ENCODE results near the gene CCDC192.

DNA sequence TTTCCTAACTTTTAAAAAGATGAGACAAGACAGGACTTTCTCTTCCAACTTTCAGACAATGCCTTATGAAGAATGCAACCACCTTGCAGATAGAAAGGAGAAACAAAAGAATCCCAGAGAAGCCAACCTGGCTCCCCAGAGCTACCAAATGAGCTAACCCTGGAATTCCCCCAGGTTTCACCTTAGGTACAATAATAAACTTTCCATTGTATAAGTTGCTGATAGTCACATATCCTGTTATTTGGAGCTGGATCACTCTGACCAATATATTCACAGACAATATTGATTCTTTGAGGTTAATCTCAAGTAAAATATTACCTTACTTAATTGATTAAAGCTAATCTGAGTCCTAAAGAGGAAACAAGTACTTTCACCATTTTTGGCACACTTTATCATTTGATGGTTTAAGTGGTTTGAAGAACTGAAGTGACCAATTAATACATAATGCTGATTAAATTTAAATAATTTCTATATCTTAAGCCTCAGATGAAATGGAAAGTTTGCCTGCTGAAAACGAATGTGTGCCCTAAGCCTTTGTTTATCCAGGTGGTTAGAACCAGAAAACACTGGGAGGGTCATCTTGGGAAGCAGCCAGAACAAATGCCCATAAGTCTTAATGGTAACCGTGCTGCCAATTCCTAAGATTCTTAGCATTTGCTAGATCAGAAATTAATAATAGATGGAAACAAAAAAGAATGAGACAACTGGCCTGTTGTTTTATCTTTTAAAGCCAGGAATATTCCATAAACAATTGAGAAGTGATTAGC lies 220.8 kb downstream of the CCDC192 start:
- TF ChIP-seq RCOR1 (IDR thresholded peaks at IDR 0.05; ENCODE audit: insufficient replicate concordance, low read length) (no peak), CTCF (conservative IDR thresholded peaks at IDR 0.05; ENCODE audit: low read depth, low read length) (no peak), POLR2A (IDR thresholded peaks at IDR 0.05; ENCODE audit: low read depth, low read length) (no peak), USF2 (IDR thresholded peaks at IDR 0.05; ENCODE audit: low read depth, low read length) (no peak), CEBPB (IDR thresholded peaks at IDR 0.05; ENCODE audit: low read depth, low read length) (no peak), MXI1 (IDR thresholded peaks at IDR 0.05; ENCODE audit: borderline replicate concordance, low read depth, low read length) (no peak), RAD21 (IDR thresholded peaks at IDR 0.05; ENCODE audit: low read length) (no peak), FOS (IDR thresholded peaks at IDR 0.05; ENCODE audit: low read depth, low read length) (no peak), RFX5 (IDR thresholded peaks at IDR 0.05; ENCODE audit: low read depth, low read length) (no peak), CHD1 (IDR thresholded peaks at IDR 0.05; ENCODE audit: low read depth, low read length) (no peak), MAFK (IDR thresholded peaks at IDR 0.05; ENCODE audit: low read depth, low read length) (no peak), ELK1 (IDR thresholded peaks at IDR 0.05; ENCODE audit: borderline replicate concordance, low read depth, low read length) (no peak)

Measured in IMR-90 (cell line).